K562 (cell line): ENCODE data around the gene SYK. TPM values are rescaled to one million over a fixed set of nuclear protein-coding genes. Genes with fewer than 3 reads are reported as not detected.

Experiments used
- FOXJ3 ChIP-seq: sonication (generic); formaldehyde crosslinking; IDR thresholded peaks from 2 replicates; pipeline ENCODE4 v1.4.0; 2020; ENCODE audit warnings: mild to moderate bottlenecking, missing genetic modification reagents
- ZFP1 ChIP-seq: fragments of 450-650 bp; formaldehyde crosslinking; IDR thresholded peaks from 2 replicates; pipeline ENCODE4 v1.4.0; 2020; ENCODE audit warnings: mild to moderate bottlenecking, mixed read lengths
- polyA plus RNA-seq, 8 experiments: library from polyadenylated mRNA; depleted of rRNA in 4 of 8; stranded (reverse) in 5 of 8; unstranded in 3 of 8; fragments of >200 nt; fragmentation: Nextera tagmentation in 2 of 8; fragmentation: Illumina TruSeq in 1 of 8; extraction: Ambion mirVana in 2 of 8; extraction: Trizol in 1 of 8; gene quantifications; 2 replicates each; pipeline versions ENCODE4 v1.2.1 to v1.2.3, GENCODE V29; 2011 to 2014; ENCODE audit warnings: inconsistent platforms in 1 of 8, missing spikeins in 1 of 8
- total RNA-seq, 7 experiments: library from RNA; depleted of rRNA in 6 of 7; stranded (reverse); fragments of >200 nt in 6 of 7; fragmentation: Illumina TruSeq in 2 of 7; extraction: Trizol in 2 of 7; gene quantifications; 2 replicates each; pipeline versions ENCODE4 v1.2.1 to v1.2.3, GENCODE V29; 2011 to 2021; ENCODE audit warnings: low replicate concordance in 1 of 7
- TF ChIP-seq, protein P1 (sequence below): sonication (generic); formaldehyde crosslinking; IDR thresholded peaks from 2 replicates; pipeline ENCODE4 v1.8.1; 2022; ENCODE audit warnings: missing genetic modification reagents
- TF ChIP-seq, protein P2 (sequence below): sonication (generic); formaldehyde crosslinking; IDR thresholded peaks from 2 replicates; pipeline ENCODE4 v1.8.0; 2022; ENCODE audit warnings: missing genetic modification reagents, mild to moderate bottlenecking, borderline replicate concordance
- TF ChIP-seq, protein P3 (sequence below): fragments of 450-650 bp; formaldehyde crosslinking; IDR thresholded peaks from 2 replicates; pipeline ENCODE4 v1.4.0; 2020; ENCODE audit warnings: mild to moderate bottlenecking, moderate library complexity
- TF ChIP-seq, protein P4 (sequence below), 3 experiments: IDR thresholded peaks in 2 of 3; conservative IDR thresholded peaks in 1 of 3; 2 replicates each; pipeline ENCODE4 v1.5.1; 2011 to 2012; ENCODE audit warnings: low read length in 3 of 3, mild to moderate bottlenecking in 3 of 3, control low read depth in 2 of 3, improper control_type of control experiment in 1 of 3, inconsistent platforms in 1 of 3, low read depth in 1 of 3, mixed read lengths in 1 of 3, moderate library complexity in 1 of 3; ENCODE audit not compliant: insufficient read depth in 2 of 3

Gene SYK
- total and polyA plus RNA-seq, 9 of the 15 experiments (the other 6 are each of a cell fraction or from before 2014, with no cell fraction given), result 3.9 to 32.7 (median 16.7) TPM

DNA sequence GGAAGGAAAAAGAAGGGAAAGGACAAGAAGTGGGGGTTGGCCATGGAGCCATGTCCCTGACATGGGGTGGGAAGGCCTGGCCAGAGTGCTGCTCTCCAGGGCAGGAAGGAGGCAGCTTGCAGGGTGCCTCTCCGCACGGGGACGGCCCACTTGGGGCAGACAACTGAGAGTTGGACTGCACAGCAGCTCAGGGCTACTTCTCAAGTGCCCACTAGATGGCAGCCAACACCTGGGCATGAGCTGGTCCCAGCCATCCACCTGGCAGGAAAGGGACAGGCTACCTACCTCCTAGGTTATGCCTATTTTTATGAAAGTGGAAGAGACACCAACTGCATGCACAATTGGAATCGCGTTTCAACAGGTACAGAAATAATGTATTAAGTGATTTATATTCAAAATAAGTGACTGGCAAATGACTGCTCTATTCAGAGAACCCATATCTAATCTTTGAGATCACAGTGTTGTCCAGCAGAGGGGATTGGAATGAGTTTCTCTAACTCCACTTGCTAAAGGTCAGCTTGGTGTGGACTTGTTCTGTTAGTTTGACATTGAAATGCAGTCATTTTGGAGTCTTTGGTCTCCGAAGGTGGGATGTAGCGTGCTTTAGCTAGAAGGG is 113.4 kb downstream of the SYK start (continued):
- TF ChIP-seq, protein P1, sequence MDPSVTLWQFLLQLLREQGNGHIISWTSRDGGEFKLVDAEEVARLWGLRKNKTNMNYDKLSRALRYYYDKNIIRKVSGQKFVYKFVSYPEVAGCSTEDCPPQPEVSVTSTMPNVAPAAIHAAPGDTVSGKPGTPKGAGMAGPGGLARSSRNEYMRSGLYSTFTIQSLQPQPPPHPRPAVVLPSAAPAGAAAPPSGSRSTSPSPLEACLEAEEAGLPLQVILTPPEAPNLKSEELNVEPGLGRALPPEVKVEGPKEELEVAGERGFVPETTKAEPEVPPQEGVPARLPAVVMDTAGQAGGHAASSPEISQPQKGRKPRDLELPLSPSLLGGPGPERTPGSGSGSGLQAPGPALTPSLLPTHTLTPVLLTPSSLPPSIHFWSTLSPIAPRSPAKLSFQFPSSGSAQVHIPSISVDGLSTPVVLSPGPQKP, result no peak
- TF ChIP-seq ZFP1 (CRISPR knock-in tag) (no peak), FOXJ3 (CRISPR knock-in tag) (no peak)
- TF ChIP-seq, protein P2, sequence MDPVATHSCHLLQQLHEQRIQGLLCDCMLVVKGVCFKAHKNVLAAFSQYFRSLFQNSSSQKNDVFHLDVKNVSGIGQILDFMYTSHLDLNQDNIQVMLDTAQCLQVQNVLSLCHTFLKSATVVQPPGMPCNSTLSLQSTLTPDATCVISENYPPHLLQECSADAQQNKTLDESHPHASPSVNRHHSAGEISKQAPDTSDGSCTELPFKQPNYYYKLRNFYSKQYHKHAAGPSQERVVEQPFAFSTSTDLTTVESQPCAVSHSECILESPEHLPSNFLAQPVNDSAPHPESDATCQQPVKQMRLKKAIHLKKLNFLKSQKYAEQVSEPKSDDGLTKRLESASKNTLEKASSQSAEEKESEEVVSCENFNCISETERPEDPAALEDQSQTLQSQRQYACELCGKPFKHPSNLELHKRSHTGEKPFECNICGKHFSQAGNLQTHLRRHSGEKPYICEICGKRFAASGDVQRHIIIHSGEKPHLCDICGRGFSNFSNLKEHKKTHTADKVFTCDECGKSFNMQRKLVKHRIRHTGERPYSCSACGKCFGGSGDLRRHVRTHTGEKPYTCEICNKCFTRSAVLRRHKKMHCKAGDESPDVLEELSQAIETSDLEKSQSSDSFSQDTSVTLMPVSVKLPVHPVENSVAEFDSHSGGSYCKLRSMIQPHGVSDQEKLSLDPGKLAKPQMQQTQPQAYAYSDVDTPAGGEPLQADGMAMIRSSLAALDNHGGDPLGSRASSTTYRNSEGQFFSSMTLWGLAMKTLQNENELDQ, result no peak
- TF ChIP-seq, protein P3, sequence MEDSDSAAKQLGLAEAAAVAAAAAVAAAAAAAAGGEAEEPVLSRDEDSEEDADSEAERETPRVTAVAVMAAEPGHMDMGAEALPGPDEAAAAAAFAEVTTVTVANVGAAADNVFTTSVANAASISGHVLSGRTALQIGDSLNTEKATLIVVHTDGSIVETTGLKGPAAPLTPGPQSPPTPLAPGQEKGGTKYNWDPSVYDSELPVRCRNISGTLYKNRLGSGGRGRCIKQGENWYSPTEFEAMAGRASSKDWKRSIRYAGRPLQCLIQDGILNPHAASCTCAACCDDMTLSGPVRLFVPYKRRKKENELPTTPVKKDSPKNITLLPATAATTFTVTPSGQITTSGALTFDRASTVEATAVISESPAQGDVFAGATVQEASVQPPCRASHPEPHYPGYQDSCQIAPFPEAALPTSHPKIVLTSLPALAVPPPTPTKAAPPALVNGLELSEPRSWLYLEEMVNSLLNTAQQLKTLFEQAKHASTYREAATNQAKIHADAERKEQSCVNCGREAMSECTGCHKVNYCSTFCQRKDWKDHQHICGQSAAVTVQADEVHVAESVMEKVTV (CRISPR knock-in tag), result peak; percentile 53; the same call in 1 of the 2 replicates
- TF ChIP-seq, protein P4, sequence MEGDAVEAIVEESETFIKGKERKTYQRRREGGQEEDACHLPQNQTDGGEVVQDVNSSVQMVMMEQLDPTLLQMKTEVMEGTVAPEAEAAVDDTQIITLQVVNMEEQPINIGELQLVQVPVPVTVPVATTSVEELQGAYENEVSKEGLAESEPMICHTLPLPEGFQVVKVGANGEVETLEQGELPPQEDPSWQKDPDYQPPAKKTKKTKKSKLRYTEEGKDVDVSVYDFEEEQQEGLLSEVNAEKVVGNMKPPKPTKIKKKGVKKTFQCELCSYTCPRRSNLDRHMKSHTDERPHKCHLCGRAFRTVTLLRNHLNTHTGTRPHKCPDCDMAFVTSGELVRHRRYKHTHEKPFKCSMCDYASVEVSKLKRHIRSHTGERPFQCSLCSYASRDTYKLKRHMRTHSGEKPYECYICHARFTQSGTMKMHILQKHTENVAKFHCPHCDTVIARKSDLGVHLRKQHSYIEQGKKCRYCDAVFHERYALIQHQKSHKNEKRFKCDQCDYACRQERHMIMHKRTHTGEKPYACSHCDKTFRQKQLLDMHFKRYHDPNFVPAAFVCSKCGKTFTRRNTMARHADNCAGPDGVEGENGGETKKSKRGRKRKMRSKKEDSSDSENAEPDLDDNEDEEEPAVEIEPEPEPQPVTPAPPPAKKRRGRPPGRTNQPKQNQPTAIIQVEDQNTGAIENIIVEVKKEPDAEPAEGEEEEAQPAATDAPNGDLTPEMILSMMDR (IDR thresholded peaks at IDR 0.05 in 2 of 3, conservative IDR thresholded peaks at IDR 0.05 in 1 of 3; ENCODE audit: insufficient read depth in 2 of 3, low read depth in 1 of 3, low read length in 3 of 3), result peak; percentile 78 to 84 (median 80)
